Stimulated activated CD8-positive, alpha-beta memory T cell treated with anti-CD3 and anti-CD28 coated beads, Interleukin-15, amount 100 ng/mL, for 24 hours (primary cell): ENCODE measurements around the gene PRPF40B.
A peak's percentile ranks its signal among the peaks of the same experiment; 100 is the strongest.

Source experiments
- DNase-seq: peaks from one replicate; pipeline ENCODE4 v3.0.0-alpha.2; 2020; ENCODE audit warnings: low read depth

The PRPF40B gene

DNA sequence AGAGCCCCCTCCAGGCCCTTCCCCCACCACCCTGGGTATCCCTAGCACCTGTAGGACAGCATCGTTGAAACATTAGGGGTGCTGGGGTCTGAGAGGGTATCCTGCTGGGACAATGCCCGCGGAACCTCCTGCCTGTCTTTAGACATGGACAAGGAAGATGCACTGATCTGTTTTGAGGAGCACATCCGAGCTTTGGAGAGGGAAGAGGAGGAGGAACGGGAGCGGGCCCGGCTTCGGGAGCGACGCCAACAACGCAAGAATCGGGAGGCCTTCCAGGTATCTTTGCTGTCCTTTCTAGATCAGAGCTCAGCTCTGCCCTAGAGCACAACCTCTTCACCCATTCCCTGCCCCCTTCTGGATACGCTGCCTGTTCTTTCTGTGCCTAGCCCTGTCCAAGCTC is 13.2 kb downstream of the PRPF40B start:
- no peak for DNase-seq

DNA sequence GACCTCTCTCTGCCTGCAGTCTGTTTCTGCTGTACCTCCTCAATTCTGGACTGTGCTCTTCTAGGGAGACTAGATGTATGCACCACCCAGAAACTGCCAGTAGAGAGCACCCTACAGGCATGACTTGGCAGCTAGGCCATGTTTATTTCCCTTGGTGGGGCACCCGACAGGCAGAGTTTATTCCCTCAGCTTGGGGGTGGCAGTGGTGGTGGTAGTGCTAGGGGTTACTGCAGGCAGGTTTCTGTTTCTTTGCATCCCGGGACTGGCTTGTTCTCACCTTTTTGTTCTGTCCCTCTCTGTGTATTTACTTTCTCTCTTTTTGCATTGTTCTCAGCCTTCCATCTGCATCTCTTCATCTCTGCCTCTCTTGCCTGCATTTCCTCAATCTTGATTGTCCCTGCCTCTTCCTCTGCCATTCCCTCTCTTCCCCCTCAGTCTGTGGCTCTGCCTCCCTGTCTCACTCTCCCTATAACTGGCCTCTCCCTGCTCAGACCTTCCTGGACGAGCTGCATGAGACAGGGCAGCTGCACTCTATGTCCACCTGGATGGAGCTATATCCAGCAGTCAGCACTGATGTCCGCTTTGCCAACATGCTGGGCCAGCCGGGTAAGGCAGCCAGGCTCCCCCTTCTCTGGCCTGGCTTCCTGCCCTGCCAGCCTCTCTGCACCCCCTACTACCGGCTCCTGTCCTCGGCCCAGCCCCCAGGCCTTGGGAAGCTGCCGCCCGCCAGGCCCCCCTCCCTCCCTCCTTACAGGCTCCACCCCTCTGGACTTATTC is 13.8 kb downstream of the PRPF40B start:
- DNase-seq = no peak

DNA sequence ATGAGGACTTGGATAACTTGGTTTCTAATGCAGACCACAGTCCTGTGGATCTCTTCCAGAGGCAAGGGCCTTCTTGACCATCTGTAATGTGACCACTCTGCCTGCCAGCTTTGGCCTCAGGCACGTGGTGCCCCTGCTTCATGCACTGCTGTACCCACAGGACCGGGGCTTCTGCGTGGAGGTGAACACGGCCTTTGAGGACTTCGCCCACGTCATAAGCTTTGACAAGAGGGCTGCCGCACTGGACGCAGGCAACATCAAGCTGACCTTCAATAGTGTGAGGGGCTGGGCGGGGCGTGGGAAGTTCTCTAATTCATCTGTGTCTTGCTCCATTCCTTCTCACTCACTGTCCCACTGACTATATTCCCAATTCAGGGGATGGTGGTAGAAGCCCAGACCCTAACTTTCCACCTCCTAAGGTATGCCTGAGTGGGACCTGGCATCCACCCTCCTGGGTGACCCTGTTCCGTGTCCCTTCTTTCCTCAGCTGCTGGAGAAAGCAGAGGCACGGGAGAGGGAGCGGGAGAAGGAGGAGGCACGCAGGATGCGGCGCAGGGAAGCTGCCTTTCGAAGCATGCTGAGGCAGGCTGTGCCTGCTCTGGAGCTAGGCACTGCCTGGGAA is 18.5 kb downstream of the PRPF40B start:
- DNase-seq = no peak

DNA sequence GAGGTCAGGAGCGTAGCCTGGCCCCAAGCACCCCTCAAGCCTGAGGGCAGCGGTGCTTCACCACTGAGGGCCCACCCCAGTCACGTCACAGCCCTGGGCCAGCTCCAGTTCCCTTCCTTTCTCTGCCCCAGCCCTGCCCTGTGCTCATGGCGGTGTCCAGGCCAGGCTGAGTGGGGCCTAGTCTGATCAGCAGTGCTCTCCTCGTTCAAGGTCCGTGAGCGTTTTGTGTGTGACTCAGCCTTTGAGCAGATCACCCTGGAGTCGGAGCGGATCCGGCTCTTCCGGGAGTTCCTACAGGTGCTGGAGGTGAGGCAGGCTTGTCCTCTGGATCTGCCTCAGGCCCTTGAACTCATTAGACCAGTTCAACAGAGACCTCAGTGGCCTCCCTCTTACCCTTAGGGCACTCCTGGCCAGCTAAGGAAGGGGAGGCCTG is 19.0 kb downstream of the PRPF40B start:
- no peak for DNase-seq

DNA sequence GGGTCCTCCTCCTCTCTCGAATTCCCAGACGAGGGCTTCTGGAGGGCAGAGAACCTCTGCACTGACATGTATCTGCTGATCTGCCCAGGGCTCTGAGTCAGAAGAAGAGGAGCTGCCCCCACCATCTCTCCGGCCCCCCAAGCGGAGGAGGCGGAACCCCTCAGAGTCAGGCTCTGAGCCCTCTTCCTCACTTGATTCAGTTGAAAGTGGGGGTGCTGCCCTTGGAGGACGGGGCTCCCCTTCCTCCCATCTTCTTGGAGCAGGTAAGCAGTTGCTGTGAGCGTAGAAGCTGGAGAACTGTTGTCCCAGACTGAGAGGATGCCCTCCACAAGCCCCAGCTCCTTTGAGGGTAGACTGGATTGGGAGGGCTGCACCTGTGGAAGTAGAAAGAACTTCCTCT is 19.8 kb downstream of the PRPF40B start:
- DNase-seq = no peak

DNA sequence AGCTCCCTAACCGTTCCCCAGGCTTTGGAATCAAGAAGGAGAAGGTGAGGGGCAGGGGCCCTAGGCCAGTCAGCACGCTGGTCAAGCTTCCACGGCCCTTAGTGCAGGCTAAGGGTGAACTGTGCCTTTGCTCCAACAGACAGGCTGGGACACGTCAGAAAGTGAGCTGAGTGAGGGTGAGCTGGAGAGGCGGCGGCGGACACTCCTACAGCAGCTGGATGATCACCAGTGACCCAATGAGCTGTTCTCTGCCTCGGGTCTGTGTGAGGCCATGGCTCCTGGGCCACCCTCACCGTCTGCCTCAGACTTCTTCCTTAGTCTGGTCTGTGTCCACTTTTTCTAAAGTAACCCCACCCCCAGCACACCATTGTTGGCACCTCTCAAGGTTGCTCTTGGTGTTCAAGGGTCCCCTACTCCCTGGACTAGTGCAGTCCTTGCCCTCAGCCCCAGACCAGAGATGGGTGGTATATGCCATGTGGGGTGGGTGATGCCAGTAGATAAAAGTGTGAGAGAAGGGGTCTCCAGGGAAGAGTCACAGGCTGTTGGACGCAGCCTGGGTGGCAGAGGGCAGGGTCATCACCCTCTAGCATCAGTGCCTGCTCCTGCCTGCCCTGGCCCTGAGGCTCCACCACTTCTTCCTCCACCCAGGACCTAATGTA is 20.7 kb downstream of the PRPF40B start:
- no peak for DNase-seq

DNA sequence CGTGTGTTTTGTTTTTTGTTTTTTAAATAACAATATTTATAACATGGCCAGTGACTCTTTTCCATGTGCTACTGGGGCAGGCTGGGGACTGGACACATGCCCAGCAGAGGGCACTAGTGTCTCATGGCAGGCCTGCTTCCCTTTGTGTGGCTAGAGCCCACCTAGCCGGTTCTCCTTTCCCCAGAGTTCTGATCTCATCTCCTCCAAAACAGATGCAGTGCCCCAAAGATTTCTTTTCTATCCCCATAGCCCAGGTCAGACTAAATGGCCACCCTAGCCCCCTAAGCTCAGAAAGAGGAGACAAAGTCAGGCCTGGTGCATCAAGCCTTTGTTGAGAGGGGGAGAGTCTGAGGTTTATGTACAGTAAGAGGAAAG is 21.2 kb downstream of the PRPF40B start:
- peak; percentile 41 for DNase-seq

DNA sequence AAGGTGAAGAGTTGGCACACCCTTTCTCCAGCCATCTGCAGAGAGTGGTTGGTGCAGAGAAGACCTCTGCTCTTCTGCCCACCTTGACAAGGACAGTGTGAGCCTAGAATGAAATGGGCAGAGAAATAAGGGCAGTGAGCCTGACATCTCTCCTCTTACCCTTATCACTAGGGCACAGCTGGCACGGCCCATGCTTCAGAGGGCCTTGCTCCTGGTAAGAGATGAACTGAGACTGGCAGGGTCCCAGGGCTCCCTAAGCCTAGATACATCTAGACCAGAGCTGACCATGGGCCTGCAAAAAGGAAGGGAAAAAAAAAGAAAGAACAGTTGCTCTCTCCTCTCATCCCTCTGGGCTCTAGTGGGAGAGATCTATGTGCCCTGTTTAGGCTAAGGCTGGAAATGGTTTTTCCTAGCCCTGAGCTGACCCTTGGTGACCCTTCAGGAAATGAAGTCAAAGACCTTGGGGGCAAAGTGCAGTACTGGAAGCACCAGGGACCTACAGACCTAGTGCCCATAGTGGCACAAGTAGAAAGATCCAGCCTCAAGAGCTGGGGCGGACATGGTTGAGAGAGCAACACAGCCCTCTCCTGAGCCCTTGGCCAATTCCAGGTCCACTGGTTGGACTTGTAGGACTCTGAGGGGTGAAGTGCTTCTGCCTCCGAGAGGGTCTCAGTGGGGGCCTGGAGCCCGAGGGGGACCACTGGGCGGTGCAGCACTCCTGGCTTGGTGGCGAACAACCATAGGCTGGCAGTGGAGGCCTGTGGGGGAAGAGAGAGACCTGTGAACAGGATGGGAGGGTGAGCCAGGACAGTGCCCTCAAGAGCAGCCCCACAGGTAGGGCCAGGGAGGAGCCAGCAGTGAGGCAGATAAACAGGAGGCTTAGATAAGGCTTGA is 22.0 kb downstream of the PRPF40B start:
- DNase-seq = no peak

DNA sequence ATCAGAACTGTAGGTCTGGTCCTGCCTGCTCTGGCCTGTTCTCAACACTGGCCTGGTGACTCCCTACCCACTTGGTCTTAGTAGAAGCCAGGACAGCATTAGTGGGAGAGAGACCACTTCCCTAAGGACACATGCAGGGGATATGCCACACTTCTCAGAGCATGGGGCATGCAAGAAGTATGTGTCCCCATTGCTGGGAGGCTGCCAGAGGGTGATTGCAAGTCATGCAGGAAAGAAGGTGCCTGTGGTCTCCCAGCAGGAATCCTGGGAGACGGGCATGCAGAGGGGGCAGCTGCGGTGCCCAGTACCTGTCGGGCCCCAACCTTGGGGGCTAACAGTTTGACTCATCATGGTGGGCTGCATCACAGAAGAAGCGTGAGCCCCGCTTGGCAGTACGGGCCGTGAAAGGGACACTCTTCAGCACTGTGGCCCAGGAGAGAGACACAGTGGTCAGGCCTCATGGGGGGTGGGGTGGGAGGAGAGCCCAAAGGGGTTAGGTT is 23.0 kb downstream of the PRPF40B start:
- DNase-seq = no peak

DNA sequence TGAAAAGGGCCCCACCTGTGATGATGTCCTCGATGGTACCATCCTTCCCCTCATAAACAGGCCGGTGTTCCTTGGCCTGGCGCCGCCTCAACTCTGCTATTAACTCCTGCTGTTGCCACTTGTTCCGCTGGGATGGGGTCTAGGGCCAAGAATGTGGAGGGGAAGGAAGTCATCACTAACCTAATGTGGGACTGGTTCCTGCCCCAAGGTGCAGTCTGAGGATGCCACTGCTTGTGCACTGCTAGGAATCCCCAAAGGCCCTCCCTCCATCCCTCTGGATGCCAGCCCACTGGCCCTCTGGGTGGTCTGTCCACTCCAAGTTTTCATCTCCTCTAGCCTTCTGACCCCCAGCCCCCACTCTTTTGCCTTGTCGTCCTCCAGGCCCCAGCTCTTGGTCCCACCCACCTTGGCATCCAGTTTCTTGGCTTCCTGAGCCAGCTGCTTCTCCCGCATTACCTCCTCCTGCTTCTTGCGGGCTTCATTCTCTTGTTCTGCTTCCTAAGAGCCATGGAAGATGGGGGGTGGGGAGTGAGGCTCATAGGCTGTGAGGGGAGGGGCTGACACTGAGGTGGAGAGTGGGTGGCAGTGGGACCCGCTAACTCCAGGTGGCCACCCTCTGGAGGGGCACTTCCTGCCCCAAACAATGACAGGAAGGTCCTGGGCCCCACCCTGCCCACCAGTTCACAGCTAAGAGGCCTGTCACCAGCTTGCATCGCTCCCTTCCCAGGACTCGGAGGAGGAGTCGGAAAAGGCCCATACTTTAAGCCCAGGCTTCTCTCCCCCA is 23.7 kb downstream of the PRPF40B start:
- no peak for DNase-seq

DNA sequence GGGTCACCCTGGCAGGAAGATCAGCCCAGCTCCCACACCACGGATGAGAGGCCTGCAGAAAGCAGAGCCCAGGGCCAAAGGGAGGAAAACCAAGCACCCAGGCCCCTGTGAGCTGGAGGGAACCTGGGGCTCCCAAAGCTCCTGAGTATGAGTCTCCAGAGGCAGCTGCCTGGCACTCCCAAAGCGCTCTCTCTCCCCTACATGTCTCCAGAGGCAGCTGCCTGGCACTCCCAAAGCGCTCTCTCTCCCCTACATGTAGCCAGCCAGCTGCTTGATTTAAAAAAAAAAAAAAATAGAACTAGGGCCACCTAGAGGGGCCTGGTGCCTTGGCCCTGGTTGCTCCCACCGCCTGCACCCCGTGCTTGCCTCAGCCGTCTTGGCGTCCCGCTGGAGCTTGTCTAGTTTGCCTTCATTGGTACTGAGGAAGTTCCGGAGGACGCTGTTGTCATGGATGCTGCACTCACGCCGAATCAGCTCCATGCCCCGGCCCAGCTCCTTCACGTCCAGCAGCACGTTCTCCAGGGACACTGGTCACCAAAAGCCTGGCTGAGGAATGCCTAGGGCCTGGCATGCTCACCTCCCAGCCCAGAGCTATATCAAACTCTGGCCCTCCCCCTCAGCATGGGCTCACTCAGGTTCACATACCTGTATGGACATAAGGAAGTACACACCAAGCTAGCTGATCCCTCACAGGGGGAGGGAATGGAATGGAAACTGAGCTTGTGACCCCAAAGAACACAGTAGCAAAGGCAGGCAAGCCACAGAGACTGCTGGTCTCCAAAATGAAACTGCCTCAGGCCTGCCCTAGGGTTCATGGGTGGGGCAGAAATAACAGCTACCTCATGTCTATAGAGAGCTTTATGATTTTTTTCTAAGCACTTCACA is 24.7 kb downstream of the PRPF40B start:
- no peak for DNase-seq

DNA sequence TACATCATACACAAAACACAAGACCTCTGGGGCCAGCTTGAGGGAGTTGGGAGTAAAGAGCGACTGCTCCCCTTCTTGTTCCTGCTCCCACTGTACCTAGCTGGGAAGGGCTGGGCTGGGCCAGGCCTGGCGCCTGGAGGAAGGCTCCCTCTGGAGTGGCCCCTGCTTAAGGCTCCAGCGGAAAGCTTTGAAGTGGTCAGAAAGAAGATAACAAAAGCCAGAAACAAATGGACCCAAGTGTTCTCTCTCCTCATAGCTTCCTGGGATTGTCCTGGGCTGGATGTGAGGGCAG is 25.3 kb downstream of the PRPF40B start:
- no peak for DNase-seq

DNA sequence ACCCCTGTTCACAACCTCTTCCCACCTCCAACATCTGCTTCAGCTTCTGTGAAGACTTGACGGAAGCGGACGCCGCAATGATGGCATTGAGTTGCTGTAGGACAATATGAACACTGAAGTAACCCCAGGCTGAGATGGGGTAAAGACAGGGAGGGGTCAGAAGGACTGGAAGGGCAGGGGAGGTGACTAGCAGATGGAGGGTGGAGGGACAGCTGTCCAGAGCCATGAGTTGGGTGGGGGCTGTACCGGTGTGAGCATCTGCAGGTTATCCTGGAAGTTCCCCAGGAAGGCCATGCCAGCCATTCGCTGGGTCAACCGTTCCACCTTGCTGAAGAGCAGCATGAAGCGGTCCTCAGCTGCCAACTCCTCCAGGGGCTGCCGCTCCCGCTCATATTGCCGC is 26.1 kb downstream of the PRPF40B start:
- no peak for DNase-seq

DNA sequence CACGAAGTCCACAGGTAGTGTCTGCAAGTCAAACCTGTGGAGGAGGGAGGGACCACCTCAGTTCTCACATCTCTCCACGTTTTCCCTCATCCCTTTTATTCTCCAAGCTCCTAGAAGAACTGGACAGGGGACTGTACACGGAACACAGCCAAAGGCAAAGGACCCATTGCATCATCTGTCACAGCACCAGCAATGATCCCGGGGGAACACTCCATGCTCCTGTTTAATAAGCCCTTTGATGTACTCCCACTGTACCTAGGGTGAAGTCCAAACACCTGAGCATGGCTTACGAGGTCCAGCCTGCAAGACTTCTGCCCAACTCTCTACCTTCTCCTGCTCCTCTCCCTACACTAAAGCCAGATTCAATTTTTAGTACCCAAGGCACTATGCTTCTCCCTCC is 26.5 kb downstream of the PRPF40B start:
- no peak for DNase-seq

DNA sequence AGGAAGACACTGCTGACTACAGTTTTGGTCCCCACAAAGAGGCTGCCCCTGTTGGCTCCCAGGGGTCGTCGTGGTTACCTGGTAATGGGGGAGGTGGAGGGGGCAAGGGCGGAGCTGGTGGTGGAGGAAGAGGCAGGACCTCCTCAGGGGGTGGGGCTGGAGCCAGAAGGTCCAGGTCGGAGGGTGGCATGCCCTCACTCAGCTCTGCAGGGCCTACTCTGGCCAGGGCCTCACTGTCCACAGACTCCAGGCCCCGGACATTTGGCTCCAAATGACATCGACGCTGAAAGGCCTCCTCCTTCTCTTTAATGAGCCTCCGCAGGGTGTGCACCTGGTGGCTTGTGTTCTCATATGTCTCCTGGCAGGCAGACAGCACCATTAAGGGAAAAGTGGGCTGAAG is 28.5 kb downstream of the PRPF40B start:
- no peak for DNase-seq

DNA sequence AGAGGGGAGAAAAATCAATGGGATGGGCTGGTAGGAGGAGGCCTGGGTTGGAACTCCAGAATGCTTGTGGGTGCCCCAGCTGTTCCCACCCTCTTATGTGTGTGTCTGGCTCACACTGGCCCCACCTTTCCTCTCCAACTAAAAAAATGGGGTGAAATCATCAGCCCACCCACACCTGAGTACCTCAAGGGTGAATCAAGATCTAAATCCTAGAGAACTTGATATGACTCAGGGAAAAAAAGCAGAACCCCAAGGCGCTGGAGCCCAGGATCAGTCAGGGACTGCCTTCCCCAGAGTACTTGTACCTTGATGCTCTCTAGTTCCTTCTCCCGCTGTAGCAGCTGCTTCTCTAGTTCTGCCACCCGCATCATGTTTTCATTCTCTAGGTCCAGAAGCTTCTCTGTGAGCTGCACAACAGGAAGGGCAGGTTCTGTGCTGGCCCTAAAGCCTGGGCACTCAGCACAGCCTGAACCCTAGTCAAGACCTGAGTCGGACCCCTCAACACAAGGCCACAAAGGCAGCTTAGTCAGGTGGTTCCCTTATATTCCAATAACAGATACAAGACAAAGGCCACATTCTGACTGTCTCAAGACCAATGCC is 29.7 kb downstream of the PRPF40B start:
- DNase-seq = no peak

DNA sequence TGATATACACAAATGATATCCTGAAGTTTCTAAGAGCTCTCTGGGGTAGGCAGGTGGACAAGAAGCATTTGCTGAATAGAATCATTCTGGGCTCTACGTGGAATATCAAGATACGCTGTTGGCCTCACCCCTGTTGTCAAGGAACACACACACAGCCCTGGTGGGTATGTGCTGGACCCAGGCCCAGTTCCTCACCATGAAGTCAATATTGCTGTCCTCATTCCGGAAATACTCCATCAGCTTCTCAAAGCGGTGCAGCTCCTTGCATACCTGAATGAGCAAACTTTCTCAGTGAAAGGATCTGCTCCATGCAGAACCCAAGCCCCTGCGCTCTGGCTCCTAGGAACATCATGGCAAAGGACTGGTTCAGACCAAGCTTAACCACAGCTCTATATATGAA is 31.4 kb downstream of the PRPF40B start:
- DNase-seq = no peak

DNA sequence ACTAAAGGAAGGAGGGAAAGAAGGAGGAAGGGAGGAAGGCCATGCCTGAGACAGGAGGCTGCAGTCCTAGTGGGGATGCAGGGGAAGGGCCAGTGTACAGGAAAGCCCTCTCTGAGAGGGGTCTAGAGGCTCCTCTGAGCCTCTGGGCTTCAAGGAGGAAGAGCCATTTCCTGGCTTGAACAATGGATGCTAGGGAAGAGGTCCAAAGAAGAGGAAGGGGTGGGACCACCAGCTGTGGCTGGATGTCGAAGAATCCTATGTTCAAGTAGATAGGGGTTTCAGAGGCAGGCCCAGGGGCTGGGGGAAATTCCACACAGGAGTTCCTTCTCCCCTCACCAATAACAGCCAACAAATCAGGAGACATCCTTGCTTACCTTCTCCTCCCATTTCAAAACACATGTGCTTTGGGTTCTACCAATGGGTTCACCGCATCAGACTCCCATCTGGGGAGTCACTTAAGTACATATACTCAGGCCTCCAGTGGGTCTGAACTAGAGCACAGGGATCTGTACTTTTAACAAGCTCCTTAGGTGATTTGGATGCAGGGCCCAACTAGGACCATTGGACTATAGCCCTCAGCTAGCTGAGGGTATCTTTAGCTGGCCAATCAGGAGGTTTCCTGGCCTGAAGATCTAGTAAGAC is 32.4 kb downstream of the PRPF40B start:
- DNase-seq = no peak

DNA sequence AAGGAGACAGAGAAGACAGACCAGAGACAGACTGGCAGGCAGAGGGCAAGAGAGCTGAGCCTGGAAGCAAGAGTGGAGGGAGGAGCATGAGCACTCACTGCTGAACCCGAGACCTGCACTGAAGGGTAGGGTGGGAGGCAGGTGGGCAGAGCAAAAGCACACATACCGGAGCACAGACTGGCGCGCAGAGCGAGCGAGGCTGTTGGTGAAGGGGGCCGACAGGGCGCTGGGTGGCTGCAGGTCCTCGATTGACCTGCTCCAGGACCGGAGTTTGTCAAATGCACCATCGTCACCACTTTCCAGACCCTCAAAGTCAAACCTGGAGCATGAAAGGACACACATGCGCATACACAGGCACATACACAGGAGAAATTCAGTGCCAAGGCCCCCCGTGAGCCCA is 34.9 kb downstream of the PRPF40B start:
- DNase-seq = no peak

DNA sequence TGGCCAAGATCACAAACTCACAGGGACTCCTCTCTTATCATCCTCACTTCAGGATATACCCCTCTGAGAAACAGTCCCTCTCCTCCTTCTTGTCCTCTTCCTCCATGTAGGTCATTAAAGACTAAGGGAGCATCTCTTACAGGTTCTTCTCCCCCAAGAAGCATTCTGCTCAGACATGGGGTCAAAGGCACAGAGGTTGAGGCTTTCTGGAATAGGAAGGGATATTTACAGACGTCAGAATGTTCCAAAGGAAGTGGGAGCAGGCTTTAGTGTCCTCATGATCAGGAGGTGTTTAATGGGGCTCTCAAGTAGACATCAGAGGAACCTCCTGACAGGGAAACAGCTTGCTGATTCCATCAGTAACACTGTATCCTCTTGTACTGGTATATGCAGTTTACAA is 36.4 kb downstream of the PRPF40B start:
- no peak for DNase-seq
